OCI-LY1 (cell line): ENCODE measurements around the gene ZNF521.

ENCODE experiments used
- H2AFZ ChIP-seq: fragments of 200-600 bp; sonication (generic), shearing (Covaris generic); 2 replicates; pipeline ENCODE4 v1.6.0; 2014; ENCODE audit warnings: antibody characterized with exemption, mild to moderate bottlenecking, low read length
- H3F3A ChIP-seq: fragments of 200-600 bp; sonication (generic), shearing (Covaris generic); 2 replicates; pipeline ENCODE4 v1.6.0; 2014; ENCODE audit warnings: mild to moderate bottlenecking, antibody characterized with exemption, low read length, moderate library complexity; ENCODE audit not compliant: insufficient read depth
- H3K27ac ChIP-seq: fragments of 200-600 bp; sonication (generic); 2 replicates; pipeline ENCODE4 v1.5.1; 2014; ENCODE audit warnings: low read length, mixed run types, mild to moderate bottlenecking, low read depth; ENCODE audit not compliant: poor library complexity, severe bottlenecking
- H3K27me3 ChIP-seq: fragments of 200-600 bp; sonication (generic); 2 replicates; pipeline ENCODE4 v1.6.0; 2014; ENCODE audit warnings: antibody characterized with exemption, mild to moderate bottlenecking, low read length, moderate library complexity; ENCODE audit not compliant: insufficient read depth
- H3K36me3 ChIP-seq: fragments of 200-600 bp; sonication (generic); 2 replicates; pipeline ENCODE4 v1.6.1; 2014; ENCODE audit warnings: mild to moderate bottlenecking, antibody characterized with exemption, low read length, moderate library complexity, mixed read lengths; ENCODE audit not compliant: insufficient read depth
- H3K4me1 ChIP-seq: fragments of 200-600 bp; sonication (generic); 2 replicates; pipeline ENCODE4 v1.5.1; 2014; ENCODE audit warnings: mild to moderate bottlenecking, low read length, moderate library complexity; ENCODE audit not compliant: insufficient read depth, severe bottlenecking
- H3K4me2 ChIP-seq: fragments of 200-600 bp; sonication (generic), shearing (Covaris generic); 2 replicates; pipeline ENCODE4 v1.6.1; 2014; ENCODE audit warnings: low read length
- H3K4me3 ChIP-seq: fragments of 200-600 bp; sonication (generic); 2 replicates; pipeline ENCODE4 v1.5.1; 2014; ENCODE audit warnings: low read length, low read depth, mild to moderate bottlenecking, mixed read lengths; ENCODE audit not compliant: poor library complexity, severe bottlenecking
- H3K79me2 ChIP-seq: fragments of 200-600 bp; shearing (Covaris generic); 2 replicates; pipeline ENCODE4 v1.6.1; 2016; ENCODE audit warnings: mixed run types, low read length, mixed read lengths; ENCODE audit not compliant: insufficient read depth
- H3K9ac ChIP-seq: fragments of 200-600 bp; sonication (generic), shearing (Covaris generic); 2 replicates; pipeline ENCODE4 v1.6.1; 2014; ENCODE audit warnings: mild to moderate bottlenecking, low read length, mixed read lengths
- H3K9me2 ChIP-seq: fragments of 200-600 bp; sonication (generic), shearing (Covaris generic); 2 replicates; pipeline ENCODE4 v1.6.1; 2014; ENCODE audit warnings: low read depth, mild to moderate bottlenecking, low read length, mixed read lengths
- H3K9me3 ChIP-seq: fragments of 200-600 bp; shearing (Covaris generic); 2 replicates; pipeline ENCODE4 v1.6.1; 2014; ENCODE audit warnings: low read length, mixed read lengths
- H4K20me1 ChIP-seq: fragments of 200-600 bp; sonication (generic), shearing (Covaris generic); 2 replicates; pipeline ENCODE4 v1.6.0; 2016; ENCODE audit warnings: mild to moderate bottlenecking, low read length; ENCODE audit not compliant: insufficient read depth
- EZH2 ChIP-seq: fragments of 200-600 bp; sonication (generic), shearing (Covaris generic); IDR thresholded peaks from 2 replicates; pipeline ENCODE4 v1.8.0; 2017; ENCODE audit warnings: borderline replicate concordance, mixed run types, mild to moderate bottlenecking, antibody characterized with exemption, low read length, moderate library complexity, mixed read lengths
- TF ChIP-seq, protein P1 (sequence below): fragments of 200-600 bp; sonication (generic), shearing (Covaris generic); IDR thresholded peaks from 2 replicates; pipeline ENCODE4 v1.5.1; 2017; ENCODE audit warnings: mild to moderate bottlenecking, antibody characterized with exemption, low read length, moderate library complexity, mixed read lengths

ZNF521 gene

DNA sequence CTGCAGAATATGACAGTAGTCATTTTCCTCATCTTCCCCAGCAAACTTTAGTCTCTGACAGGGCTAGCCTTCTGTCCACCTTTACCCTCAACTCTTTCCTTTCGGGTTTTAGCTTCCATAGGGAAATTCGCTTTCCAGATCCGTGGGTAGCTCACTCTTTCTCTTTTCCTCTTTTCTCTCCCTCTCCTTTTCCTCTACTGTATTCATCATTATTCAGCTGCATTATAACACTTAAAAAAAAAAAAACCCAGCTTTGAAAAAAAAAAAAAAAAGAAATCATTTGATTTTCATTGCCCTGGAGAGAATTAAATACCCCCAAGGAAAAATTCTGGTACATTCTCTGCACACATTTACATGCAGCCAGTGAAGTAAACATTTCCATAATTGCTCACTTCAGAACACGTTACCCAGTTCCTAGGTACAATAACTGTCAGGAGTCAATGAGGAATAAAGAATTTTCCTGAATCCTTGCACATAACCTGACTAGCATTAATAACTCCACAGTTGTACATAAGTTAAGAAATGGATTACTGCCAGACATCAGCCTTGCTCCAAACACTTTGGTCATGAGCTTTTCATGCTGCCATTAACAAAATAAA, 63.5 kb downstream of the ZNF521 start:
- Histone ChIP-seq H3K79me2 (no peaks in the 10 kb centered on the region), H3K9me2 (no peaks in the 10 kb centered on the region), H3K4me3 (no peak overlapping the region), H4K20me1 (no peaks in the 10 kb centered on the region), H3K27ac (no peak overlapping the region), H2AFZ (no peak overlapping the region), H3F3A (no peaks in the 10 kb centered on the region), H3K27me3 (no peaks in the 10 kb centered on the region), H3K4me2 (no peak overlapping the region), H3K36me3 (no peaks in the 10 kb centered on the region), H3K9me3 (no peaks in the 10 kb centered on the region), H3K9ac (no peak overlapping the region), H3K4me1 (peaks cover 17% of the 10 kb centered on the region)
- TF ChIP-seq, protein P1, sequence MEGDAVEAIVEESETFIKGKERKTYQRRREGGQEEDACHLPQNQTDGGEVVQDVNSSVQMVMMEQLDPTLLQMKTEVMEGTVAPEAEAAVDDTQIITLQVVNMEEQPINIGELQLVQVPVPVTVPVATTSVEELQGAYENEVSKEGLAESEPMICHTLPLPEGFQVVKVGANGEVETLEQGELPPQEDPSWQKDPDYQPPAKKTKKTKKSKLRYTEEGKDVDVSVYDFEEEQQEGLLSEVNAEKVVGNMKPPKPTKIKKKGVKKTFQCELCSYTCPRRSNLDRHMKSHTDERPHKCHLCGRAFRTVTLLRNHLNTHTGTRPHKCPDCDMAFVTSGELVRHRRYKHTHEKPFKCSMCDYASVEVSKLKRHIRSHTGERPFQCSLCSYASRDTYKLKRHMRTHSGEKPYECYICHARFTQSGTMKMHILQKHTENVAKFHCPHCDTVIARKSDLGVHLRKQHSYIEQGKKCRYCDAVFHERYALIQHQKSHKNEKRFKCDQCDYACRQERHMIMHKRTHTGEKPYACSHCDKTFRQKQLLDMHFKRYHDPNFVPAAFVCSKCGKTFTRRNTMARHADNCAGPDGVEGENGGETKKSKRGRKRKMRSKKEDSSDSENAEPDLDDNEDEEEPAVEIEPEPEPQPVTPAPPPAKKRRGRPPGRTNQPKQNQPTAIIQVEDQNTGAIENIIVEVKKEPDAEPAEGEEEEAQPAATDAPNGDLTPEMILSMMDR = no peak
- no peak for TF ChIP-seq EZH2

DNA sequence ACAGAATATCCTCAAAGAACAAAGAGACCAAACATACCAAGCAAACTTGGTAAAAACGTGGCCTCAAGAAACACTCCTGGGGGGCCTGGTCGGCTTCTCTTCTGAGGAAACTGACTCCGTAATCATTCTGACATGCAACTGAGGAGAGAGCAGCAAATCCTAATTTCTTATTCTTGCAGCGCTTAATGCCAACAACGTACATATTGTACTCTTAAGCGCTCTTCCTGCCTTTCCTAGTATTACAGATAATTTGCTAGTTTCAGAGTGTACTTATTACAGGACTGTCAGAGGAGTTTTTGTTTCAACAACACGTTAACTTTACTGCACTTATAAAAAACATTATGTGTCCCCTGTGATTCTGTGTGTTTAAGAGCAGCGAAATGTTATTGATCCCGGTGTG, 64.9 kb downstream of the ZNF521 start:
- no peak overlapping the region for H3K4me2 ChIP-seq
- no peak overlapping the region for H2AFZ ChIP-seq
- H3K79me2 ChIP-seq = no peaks in the 10 kb centered on the region
- H3K9me3 ChIP-seq = no peaks in the 10 kb centered on the region
- H3K4me1 ChIP-seq = peaks cover 30% of the 10 kb centered on the region
- H3K4me3 ChIP-seq = no peak overlapping the region
- no peak overlapping the region for H3K27ac ChIP-seq
- H3K27me3 ChIP-seq = no peaks in the 10 kb centered on the region
- no peaks in the 10 kb centered on the region for H3K9me2 ChIP-seq
- H3F3A ChIP-seq = no peaks in the 10 kb centered on the region
- no peaks in the 10 kb centered on the region for H4K20me1 ChIP-seq
- no peaks in the 10 kb centered on the region for H3K36me3 ChIP-seq
- no peak overlapping the region for H3K9ac ChIP-seq
- TF ChIP-seq EZH2 = no peak
- TF ChIP-seq, protein P1 = no peak

DNA sequence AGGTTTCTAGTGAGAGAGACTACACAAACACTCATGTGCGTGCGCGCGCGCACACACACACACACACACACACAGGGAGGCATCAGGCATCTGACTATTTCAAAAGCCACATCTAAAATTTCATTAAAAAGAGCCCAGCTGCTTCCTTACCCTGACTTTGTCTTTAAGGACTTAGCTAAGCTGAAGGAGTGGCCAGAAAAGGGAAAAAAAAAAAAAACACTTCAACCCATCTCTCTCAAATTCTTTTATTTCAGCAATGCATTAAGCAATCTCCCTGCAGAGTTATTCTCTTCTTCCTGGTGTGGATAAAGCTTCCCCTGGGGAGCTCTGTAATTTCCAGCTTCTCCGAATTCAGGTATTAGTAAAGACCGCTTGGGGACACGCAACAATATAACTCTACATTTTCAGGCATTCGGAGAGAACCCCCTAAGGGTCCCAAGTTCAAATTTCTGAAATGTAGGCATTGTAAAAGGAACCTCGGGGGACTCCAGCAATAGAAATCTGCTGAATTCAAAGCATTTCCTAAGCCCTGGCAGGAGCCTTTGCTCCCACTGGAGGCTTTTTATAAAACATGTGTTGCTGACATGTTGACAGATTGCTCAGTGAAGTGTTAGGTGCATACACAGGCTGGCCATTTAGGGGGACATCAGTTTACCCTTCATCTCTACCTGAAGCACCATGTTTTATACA, 67.0 kb downstream of the ZNF521 start:
- no peak overlapping the region for H3K4me2 ChIP-seq
- H3K27ac ChIP-seq = no peak overlapping the region
- no peak overlapping the region for H3K9ac ChIP-seq
- peaks cover 35% of the 10 kb centered on the region for H3K4me1 ChIP-seq
- TF ChIP-seq, protein P1 = no peak
- no peak for TF ChIP-seq EZH2
- H3K4me3 ChIP-seq = no peak overlapping the region
- H3K9me2 ChIP-seq = no peaks in the 10 kb centered on the region
- no peaks in the 10 kb centered on the region for H3K27me3 ChIP-seq
- no peaks in the 10 kb centered on the region for H3F3A ChIP-seq
- H3K9me3 ChIP-seq = no peaks in the 10 kb centered on the region
- H3K79me2 ChIP-seq = no peaks in the 10 kb centered on the region
- no peak overlapping the region for H2AFZ ChIP-seq
- no peaks in the 10 kb centered on the region for H3K36me3 ChIP-seq
- H4K20me1 ChIP-seq = no peaks in the 10 kb centered on the region
